Measurements from ENCODE around the gene THAP4. TPM values are rescaled to one million over a fixed set of nuclear protein-coding genes. Genes with fewer than 3 reads are reported as not detected.

THAP4 gene
- total and polyA plus RNA-seq, 9 donors, result 36.3 to 51.7 (median 43.9) TPM

- Histone ChIP-seq H3K36me3 (ENCODE audit: control insufficient read depth, insufficient read depth, low read length) (peaks cover 36% of the 10 kb centered on the region), H3K4me1 (ENCODE audit: control insufficient read depth, insufficient read depth, low read length) (no peaks in the 10 kb centered on the region), H3K27ac (ENCODE audit: low read length) (no peak overlapping the region), H3K4me3 (ENCODE audit: low read length) (no peak overlapping the region), H3K27me3 (ENCODE audit: control insufficient read depth, insufficient read depth, low read length) (no peaks in the 10 kb centered on the region), H3K9me3 (replicated peaks; ENCODE audit: control insufficient read depth, low read depth, low read length) (no peaks in the 10 kb centered on the region)
- no peak for DNase-seq
- 86% methylated on average over 10 of the region's 10 CpGs for WGBS (ENCODE audit: insufficient coverage)
These were observed 9.3 kb downstream of the THAP4 start for GRCh38 chr2:241627675-241628074.

- peaks cover 22% of the 10 kb centered on the region for H3K4me1 ChIP-seq (ENCODE audit: control insufficient read depth, insufficient read depth, low read length)
- no peak for DNase-seq
- no peaks in the 10 kb centered on the region for H3K27me3 ChIP-seq (ENCODE audit: control insufficient read depth, insufficient read depth, low read length)
- peaks cover 3% of the 10 kb centered on the region for H3K9me3 ChIP-seq (replicated peaks; ENCODE audit: control insufficient read depth, low read depth, low read length)
- no peak overlapping the region for H3K4me3 ChIP-seq (ENCODE audit: low read length)
- WGBS (ENCODE audit: insufficient coverage), result 98% methylated on average over 3 of the region's 6 CpGs
- H3K36me3 ChIP-seq (ENCODE audit: control insufficient read depth, insufficient read depth, low read length), result no peaks in the 10 kb centered on the region
- no peak overlapping the region for H3K27ac ChIP-seq (ENCODE audit: low read length)
These were observed 16.6 kb downstream of the THAP4 start for GRCh38 chr2:241620419-241620769.

- Histone ChIP-seq H3K9me3 (replicated peaks; ENCODE audit: control insufficient read depth, low read depth, low read length) (peaks cover 3% of the 10 kb centered on the region), H3K27me3 (ENCODE audit: control insufficient read depth, insufficient read depth, low read length) (no peaks in the 10 kb centered on the region), H3K36me3 (ENCODE audit: control insufficient read depth, insufficient read depth, low read length) (no peaks in the 10 kb centered on the region), H3K4me3 (ENCODE audit: low read length) (no peak overlapping the region), H3K4me1 (ENCODE audit: control insufficient read depth, insufficient read depth, low read length) (peaks cover 24% of the 10 kb centered on the region), H3K27ac (ENCODE audit: low read length) (no peak overlapping the region)
- WGBS (ENCODE audit: insufficient coverage), result 94% methylated on average over 17 of the region's 20 CpGs
- no peak for DNase-seq
These were observed 17.1 kb downstream of the THAP4 start for GRCh38 chr2:241619597-241620418.

GRCh38 chr2:241618829-241619228, 18.1 kb downstream of the THAP4 start:
- H3K4me3 ChIP-seq (ENCODE audit: low read length), result no peak overlapping the region
- H3K9me3 ChIP-seq (replicated peaks; ENCODE audit: control insufficient read depth, low read depth, low read length), result peaks cover 3% of the 10 kb centered on the region
- no peak for DNase-seq
- peak overlapping the region; percentile 55 for H3K27ac ChIP-seq (ENCODE audit: low read length)
- 84% methylated on average over 3 of the region's 11 CpGs for WGBS (ENCODE audit: insufficient coverage)
- no peaks in the 10 kb centered on the region for H3K27me3 ChIP-seq (ENCODE audit: control insufficient read depth, insufficient read depth, low read length)
- peaks cover 24% of the 10 kb centered on the region for H3K4me1 ChIP-seq (ENCODE audit: control insufficient read depth, insufficient read depth, low read length)
- H3K36me3 ChIP-seq (ENCODE audit: control insufficient read depth, insufficient read depth, low read length), result no peaks in the 10 kb centered on the region

GRCh38 chr2:241618296-241618805, 18.6 kb downstream of the THAP4 start:
- no peak for DNase-seq
- peaks cover 3% of the 10 kb centered on the region for H3K9me3 ChIP-seq (replicated peaks; ENCODE audit: control insufficient read depth, low read depth, low read length)
- no peak overlapping the region for H3K4me3 ChIP-seq (ENCODE audit: low read length)
- peak overlapping the region; percentile 55 for H3K27ac ChIP-seq (ENCODE audit: low read length)
- peaks cover 24% of the 10 kb centered on the region for H3K4me1 ChIP-seq (ENCODE audit: control insufficient read depth, insufficient read depth, low read length)
- no CpG with 5 or more reads among the region's 5 CpGs for WGBS (ENCODE audit: insufficient coverage)
- no peaks in the 10 kb centered on the region for H3K27me3 ChIP-seq (ENCODE audit: control insufficient read depth, insufficient read depth, low read length)
- no peaks in the 10 kb centered on the region for H3K36me3 ChIP-seq (ENCODE audit: control insufficient read depth, insufficient read depth, low read length)

- Histone ChIP-seq H3K36me3 (ENCODE audit: control insufficient read depth, insufficient read depth, low read length) (no peaks in the 10 kb centered on the region), H3K27me3 (ENCODE audit: control insufficient read depth, insufficient read depth, low read length) (no peaks in the 10 kb centered on the region), H3K4me1 (ENCODE audit: control insufficient read depth, insufficient read depth, low read length) (peaks cover 28% of the 10 kb centered on the region), H3K27ac (ENCODE audit: low read length) (peak overlapping the region; percentile 79), H3K9me3 (replicated peaks; ENCODE audit: control insufficient read depth, low read depth, low read length) (peaks cover 3% of the 10 kb centered on the region), H3K4me3 (ENCODE audit: low read length) (peak overlapping the region; percentile 19)
- 45% methylated on average over 5 of the region's 15 CpGs for WGBS (ENCODE audit: insufficient coverage)
- DNase-seq, result peak; percentile 60
These were observed 19.4 kb downstream of the THAP4 start for GRCh38 chr2:241617431-241618154.

- no peak overlapping the region for H3K4me3 ChIP-seq (ENCODE audit: low read length)
- H3K27ac ChIP-seq (ENCODE audit: low read length), result no peak overlapping the region
- H3K9me3 ChIP-seq (replicated peaks; ENCODE audit: control insufficient read depth, low read depth, low read length), result no peaks in the 10 kb centered on the region
- H3K36me3 ChIP-seq (ENCODE audit: control insufficient read depth, insufficient read depth, low read length), result no peaks in the 10 kb centered on the region
- peaks cover 31% of the 10 kb centered on the region for H3K4me1 ChIP-seq (ENCODE audit: control insufficient read depth, insufficient read depth, low read length)
- DNase-seq, result no peak
- 77% methylated on average over 14 of the region's 30 CpGs for WGBS (ENCODE audit: insufficient coverage)
- no peaks in the 10 kb centered on the region for H3K27me3 ChIP-seq (ENCODE audit: control insufficient read depth, insufficient read depth, low read length)
These were observed 20.5 kb downstream of the THAP4 start for GRCh38 chr2:241616168-241617125.

- no peak overlapping the region for H3K4me3 ChIP-seq (ENCODE audit: low read length)
- H3K36me3 ChIP-seq (ENCODE audit: control insufficient read depth, insufficient read depth, low read length), result no peaks in the 10 kb centered on the region
- WGBS (ENCODE audit: insufficient coverage), result 72% methylated on average over 16 of the region's 16 CpGs
- H3K27ac ChIP-seq (ENCODE audit: low read length), result no peak overlapping the region
- H3K4me1 ChIP-seq (ENCODE audit: control insufficient read depth, insufficient read depth, low read length), result peaks cover 33% of the 10 kb centered on the region
- H3K9me3 ChIP-seq (replicated peaks; ENCODE audit: control insufficient read depth, low read depth, low read length), result no peaks in the 10 kb centered on the region
- no peaks in the 10 kb centered on the region for H3K27me3 ChIP-seq (ENCODE audit: control insufficient read depth, insufficient read depth, low read length)
- no peak for DNase-seq
These were observed 21.4 kb downstream of the THAP4 start for GRCh38 chr2:241615522-241616052.

- DNase-seq, result no peak
- whole genome bisulfite sequencing (ENCODE audit: insufficient coverage), result 80% methylated on average over 3 of the region's 11 CpGs
- H3K4me3 ChIP-seq (ENCODE audit: low read length), result no peak overlapping the region
- no peaks in the 10 kb centered on the region for H3K9me3 ChIP-seq (replicated peaks; ENCODE audit: control insufficient read depth, low read depth, low read length)
- H3K36me3 ChIP-seq (ENCODE audit: control insufficient read depth, insufficient read depth, low read length), result no peaks in the 10 kb centered on the region
- no peak overlapping the region for H3K27ac ChIP-seq (ENCODE audit: low read length)
- peaks cover 36% of the 10 kb centered on the region for H3K4me1 ChIP-seq (ENCODE audit: control insufficient read depth, insufficient read depth, low read length)
- no peaks in the 10 kb centered on the region for H3K27me3 ChIP-seq (ENCODE audit: control insufficient read depth, insufficient read depth, low read length)
These were observed 21.9 kb downstream of the THAP4 start for GRCh38 chr2:241615041-241615440.

All from muscle of leg (tissue), 11 donors.